HG03025 (cell line): ENCODE data around the gene NFYA.

ENCODE experiments used
- ATAC-seq: cut with Tn5 transposase; IDR thresholded peaks from one replicate; pipeline ENCODE4 v1.9.1; 2021; ENCODE audit warnings: mild to moderate bottlenecking, moderate library complexity; ENCODE audit not compliant: unreplicated experiment, low FRiP score

Gene NFYA

GRCh38 chr6:41072836-41073202, at the start of gene NFYA:
NFYA (plus strand) TSS chr6:41072974; CDS start chr6:41079090, 6,116 bp downstream.
- peak; percentile 54 for ATAC-seq

- no peak for ATAC-seq
These were observed 49.7 kb upstream of the NFYA start for GRCh38 chr6:41023114-41023513.

DNA sequence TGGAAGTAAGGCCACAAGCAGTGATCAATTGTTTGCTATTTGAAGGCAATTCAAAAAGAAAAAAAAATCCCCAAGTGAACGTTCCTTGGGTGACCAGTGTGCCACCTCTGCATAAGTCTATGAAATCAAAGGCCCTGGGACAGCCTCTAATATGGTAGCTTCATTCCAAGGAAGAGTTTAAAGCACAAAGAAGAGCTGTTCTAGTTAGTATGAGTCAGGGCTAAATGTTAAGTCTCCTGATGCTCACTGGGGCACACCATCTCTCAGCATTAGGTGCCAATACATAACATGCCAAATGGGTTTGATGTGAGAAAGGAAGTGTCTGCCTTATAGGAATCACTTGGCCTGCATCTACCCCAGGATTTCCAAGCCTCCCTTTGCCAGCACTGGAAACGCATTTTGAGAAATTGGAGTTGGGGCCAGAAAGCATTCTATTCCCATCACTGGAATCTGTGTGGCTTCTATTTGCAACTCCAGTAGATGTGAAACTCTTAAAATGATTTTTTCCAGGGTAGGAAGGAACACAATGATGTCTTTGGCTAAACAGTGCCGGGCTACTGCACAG, 46.7 kb upstream of the NFYA start:
- no peak for ATAC-seq

DNA sequence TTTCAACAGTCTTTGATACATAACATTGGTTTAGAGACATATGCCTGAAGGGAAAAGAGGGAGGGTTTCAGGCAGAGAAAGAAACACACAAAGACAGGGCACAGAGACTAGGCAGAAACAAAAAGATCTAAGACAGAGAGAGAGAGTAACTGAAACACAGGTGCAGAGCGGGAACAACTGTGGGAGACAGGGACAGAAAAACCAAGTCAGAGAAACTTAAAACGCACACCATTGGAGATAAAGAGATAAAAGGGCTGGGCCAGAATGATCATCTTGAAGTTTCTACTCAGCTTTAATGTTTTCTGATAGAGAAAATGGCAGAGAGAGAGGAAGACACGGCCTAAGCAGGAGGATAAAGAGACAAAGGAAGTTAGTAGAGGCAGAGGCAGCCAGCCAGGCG, 45.5 kb upstream of the NFYA start:
- no peak for ATAC-seq

- ATAC-seq, result peak; percentile 79
These were observed 44.8 kb upstream of the NFYA start for GRCh38 chr6:41027799-41028560.

DNA sequence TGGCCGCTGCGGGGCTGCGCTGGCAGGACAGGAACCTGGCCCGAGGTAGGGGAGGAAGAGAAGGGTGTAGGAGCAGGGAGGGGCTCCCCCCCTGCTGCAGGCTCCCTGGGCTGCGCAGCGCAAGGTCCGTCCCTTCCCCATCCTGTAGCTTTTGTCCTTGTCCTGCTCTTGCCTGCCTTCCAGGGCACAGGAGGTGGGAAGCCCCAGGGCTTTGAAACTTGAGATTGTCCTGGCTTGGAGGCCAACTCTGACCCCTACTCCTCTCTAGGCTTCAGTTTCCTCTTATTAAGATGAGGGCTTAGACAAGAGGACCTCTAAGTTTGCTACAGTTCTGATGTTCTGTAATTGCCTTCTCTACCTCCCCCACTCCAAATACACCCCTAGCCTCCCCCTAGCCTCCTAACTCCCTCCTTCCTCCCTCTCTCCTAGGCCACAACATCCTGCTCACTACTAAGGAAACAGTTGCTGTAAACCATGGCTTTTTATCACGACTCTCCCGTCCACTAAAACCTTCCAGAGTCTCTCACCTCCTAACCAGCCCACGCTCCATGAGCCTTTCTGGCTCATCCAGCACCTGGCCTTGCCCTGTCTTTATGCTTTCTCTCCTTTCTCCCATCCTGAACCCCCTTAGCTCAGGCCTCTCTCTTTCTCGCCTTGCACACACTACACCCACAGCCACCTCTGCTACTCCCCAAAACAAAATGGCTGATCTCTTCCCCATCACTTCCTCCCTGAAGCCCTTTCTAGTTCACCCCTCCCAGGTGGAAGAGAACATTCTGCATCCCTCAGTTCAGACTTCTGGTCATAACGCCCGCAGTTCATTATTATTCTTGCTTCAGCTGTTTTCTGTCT, 44.0 kb upstream of the NFYA start:
- peak; percentile 44 for ATAC-seq

- ATAC-seq, result no peak
These were observed 39.9 kb upstream of the NFYA start for GRCh38 chr6:41032830-41033229.

DNA sequence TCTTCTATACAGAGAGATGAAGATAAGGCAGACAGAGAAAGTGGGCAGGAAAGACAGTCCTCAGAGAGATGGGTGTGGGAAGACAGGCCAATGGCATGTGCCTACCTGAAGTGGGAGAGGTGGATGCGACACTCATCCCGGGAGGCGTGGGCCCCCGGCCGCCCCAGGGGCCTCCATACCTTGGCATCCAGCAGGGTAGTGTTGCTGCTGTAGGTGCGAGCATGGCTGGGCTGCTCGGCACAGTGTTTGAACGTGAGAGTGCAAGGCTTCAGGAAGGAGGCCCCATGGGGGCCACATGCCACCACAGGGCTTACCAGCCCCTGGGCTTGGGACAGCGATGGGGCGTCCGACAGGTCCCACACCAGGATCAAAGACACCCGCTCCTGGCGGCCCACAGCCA, 39.0 kb upstream of the NFYA start:
- no peak for ATAC-seq

- ATAC-seq, result no peak
These were observed 36.6 kb upstream of the NFYA start for GRCh38 chr6:41036186-41036585.

DNA sequence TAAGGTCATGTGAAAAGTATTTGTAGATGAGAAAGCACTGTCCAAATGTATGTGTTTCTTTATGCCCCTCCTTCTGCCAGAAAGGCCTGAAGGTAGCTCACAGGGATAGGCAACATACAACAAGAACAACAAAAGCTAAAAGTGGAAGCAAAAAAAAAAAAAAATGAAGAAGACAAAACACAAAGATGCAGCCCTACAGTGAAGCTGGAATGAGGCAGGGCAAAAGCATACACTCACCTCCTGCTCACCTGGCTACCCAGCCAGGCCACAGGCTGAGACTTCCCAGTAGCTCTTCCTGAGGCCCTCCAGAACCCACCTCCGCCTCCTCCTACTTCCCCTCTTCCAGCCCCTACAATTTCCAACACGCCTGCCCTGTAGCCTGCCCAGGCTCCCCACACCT, 36.2 kb upstream of the NFYA start:
- no peak for ATAC-seq

- ATAC-seq, result no peak
These were observed 35.5 kb upstream of the NFYA start for GRCh38 chr6:41037107-41037900.

- ATAC-seq, result no peak
These were observed 34.6 kb upstream of the NFYA start for GRCh38 chr6:41038205-41038604.

GRCh38 chr6:41039060-41039998, 33.4 kb upstream of the NFYA start, which contains the start of gene UNC5CL:
UNC5CL (minus strand) TSS chr6:41039221; CDS start chr6:41035074, 4,147 bp downstream.
- no peak for ATAC-seq

DNA sequence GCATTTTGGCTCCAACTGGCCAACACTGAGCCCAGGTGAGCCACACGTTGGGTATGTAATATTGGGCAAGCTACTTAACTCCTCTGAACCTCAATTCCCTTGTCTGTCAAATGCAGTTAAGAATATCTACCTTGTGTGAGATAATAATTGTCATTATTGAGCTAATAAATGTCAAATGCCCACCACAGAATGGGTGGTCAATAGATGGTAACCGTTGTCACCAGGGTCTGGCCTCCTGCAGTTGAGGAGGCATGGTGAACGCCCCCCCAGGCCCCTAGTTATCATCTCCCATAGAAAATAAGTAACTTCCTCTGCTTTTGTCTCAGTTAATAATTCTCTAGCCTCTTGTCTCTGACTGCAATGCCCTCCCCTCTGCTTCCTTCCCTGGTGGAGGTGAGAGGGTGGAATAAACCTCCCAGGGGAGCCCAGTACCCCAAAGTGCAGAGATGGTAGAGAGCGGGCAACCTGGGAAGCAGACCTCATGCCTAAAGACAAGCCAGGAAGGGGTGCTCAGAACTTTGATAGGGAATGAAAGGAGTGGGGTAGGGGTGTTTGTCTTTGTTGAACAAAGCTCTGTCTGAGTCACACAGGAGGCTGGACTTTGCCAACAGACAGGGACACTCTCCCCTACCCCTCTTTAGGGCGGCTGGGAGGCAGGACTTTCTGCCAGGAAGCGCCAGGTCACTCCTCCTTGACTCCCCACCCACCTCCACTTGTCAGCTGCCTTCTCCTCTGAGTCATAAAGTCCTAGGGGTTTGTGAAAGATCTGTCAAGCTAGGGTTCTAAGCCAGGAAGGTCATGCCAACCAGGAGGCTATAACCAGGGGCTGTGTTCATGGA, 32.5 kb upstream of the NFYA start:
- ATAC-seq, result no peak

DNA sequence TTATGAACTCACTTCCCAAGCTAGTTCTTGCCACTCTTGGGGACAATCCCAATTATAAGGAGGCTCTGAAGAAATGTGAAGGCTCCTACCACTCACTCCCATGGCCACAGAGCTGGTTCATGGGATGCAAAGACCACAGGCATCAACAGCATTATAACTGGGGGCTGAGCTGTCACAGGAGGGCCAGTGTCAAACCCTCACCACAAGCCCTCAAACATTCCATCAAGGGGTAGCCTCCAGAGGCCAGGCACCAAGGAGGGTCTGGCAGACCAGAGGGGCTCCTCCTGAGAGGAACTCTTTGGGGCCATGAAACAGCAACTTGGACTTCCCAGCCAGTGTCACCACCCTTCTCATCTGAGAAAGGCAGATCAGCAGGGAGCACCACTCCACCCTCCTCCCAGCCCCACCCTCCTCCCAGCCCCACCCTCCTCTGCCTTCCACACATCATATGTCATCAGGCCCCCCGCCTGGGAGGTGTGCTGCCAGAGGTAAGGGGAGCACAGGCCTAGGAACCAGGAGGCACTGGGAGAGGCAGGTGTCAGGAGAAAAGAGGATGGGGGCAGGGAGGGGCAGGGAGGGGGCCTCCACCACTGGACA, 31.7 kb upstream of the NFYA start:
- ATAC-seq, result no peak

- no peak for ATAC-seq
These were observed 30.3 kb upstream of the NFYA start, which contains the start of gene TSPO2 for GRCh38 chr6:41042226-41043055. TSPO2 (plus strand) TSS chr6:41042467; CDS start chr6:41042986, 519 bp downstream.

GRCh38 chr6:41043151-41043550, 29.6 kb upstream of the NFYA start:
- no peak for ATAC-seq
